ENCODE results near the gene ACTR3C.

ACTR3C gene

DNA sequence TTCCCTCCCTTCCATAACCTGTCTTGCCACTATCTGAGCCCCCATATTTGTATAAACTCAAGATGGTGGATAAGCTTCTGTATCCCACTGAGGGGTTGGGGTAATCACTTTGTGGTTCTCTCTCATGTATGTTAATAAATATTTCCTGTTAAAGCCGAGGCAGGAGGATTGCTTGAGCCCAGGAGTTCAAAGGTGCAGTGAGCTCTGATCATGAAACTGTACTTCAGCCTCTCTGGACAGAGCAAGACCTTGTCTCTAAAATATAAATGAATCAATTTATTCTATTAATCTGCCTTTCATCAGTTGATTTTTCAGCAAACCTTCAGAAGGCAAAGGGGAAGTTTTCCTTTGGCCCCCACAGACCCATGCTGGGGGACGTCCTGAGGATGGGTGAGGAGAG lies 19.9 kb upstream of the ACTR3C start:
- in situ Hi-C loops (cut with MboI; ENCODE audit: low pct_unique_long_range_greater_than_20kb, low sequenced_read_pairs, unreplicated experiment): no loop called here
- TF ChIP-seq, protein P1, sequence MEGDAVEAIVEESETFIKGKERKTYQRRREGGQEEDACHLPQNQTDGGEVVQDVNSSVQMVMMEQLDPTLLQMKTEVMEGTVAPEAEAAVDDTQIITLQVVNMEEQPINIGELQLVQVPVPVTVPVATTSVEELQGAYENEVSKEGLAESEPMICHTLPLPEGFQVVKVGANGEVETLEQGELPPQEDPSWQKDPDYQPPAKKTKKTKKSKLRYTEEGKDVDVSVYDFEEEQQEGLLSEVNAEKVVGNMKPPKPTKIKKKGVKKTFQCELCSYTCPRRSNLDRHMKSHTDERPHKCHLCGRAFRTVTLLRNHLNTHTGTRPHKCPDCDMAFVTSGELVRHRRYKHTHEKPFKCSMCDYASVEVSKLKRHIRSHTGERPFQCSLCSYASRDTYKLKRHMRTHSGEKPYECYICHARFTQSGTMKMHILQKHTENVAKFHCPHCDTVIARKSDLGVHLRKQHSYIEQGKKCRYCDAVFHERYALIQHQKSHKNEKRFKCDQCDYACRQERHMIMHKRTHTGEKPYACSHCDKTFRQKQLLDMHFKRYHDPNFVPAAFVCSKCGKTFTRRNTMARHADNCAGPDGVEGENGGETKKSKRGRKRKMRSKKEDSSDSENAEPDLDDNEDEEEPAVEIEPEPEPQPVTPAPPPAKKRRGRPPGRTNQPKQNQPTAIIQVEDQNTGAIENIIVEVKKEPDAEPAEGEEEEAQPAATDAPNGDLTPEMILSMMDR (IDR thresholded peaks at IDR 0.05; ENCODE audit: extremely low read depth, insufficient read depth, missing control alignments): no peak

DNA sequence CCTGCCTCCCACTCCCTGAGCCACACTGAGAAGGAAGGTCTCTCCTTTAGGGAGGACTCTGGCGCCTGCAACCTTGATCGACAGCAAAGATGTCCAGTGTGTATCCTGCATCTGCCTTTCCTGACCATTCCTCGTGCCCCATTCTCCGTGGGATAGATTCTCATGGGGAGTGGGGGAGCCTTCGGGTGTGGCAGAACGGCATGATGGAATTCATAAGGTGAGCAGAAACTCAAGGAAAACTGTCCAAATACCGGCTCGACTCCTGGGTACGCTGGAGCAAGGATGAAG lies 18.7 kb upstream of the ACTR3C start:
- no peak for DNase-seq (ENCODE audit: low spot score)
- in situ Hi-C loops (cut with MboI; ENCODE audit: low pct_unique_long_range_greater_than_20kb, low sequenced_read_pairs, unreplicated experiment): no loop called here
- TF ChIP-seq, protein P1 (IDR thresholded peaks at IDR 0.05; ENCODE audit: extremely low read depth, insufficient read depth, missing control alignments): no peak

More for the DNA sequence above, 19.9 kb upstream of the ACTR3C start:
- DNase-seq (ENCODE audit: low spot score): no peak

DNA sequence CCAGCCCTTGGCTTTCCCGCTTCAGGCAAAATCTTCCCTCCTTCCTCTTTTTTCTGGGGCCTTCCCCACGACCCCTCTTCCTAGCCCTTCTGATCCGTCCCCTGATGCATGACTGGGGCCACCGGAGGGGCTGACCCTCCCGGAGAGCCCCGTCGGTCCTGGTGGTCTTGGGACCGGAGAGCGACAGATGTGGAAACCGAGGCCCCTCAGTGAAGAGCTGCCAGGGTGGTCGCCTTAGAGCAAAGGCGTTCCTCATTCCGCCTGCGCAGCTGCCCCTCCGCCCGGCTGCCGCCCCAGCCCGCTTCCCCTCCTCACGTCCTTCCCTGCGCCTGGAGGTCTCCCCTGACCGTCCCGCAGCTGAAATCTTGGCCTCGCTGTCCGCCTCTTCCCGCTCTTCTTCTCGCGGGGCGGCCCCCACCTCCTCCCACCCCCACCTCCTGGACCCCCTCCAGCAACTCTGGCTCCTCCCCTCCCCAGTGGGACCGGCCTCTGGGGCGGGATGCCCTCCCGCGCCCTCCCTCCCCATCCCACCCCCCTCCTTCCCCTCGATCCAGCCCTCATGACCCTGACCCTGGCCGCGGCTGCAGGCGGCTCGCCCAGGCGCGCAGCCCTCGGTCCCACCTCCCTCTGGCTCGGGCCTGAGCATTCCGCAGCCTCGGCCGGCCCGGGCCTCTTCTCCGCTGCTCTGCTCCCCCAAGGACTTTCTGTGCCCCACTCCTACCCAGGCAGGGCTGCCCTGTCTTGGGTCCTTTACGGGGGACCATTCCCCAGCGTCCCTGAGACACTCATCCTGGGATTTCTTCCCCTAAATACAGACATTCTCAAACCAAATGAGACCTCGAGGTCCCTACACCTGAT lies 18.1 kb upstream of the ACTR3C start, which contains the start of gene RARRES2:
Gene RARRES2, minus strand, starts transcription at position 367 of the 858 bp plus-strand sequence. CDS start 1,020 bp downstream, outside the sequence.
- TF ChIP-seq, protein P1 (IDR thresholded peaks at IDR 0.05; ENCODE audit: extremely low read depth, insufficient read depth, missing control alignments): no peak

DNA sequence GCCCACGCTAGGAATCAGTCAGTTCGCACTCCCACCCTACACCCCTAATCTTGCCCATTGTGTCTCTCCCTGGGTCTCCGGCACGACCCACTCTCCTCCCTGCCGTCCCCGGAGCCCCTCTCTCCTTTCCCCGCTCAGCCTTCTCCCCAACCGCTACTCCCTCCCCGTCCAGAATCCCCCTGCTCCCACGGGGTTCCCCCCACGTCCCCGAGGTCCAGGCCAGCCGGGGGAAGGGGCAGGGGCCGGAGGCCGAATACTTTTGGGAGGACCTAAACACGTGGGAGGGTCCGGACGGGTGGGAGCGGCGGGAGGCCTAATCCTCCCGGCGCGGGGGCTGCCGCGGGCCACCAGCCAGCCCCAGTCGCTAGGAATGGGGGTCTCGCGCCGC lies 17.5 kb upstream of the ACTR3C start:
- no peak for DNase-seq (ENCODE audit: low spot score)
- TF ChIP-seq, protein P1 (IDR thresholded peaks at IDR 0.05; ENCODE audit: extremely low read depth, insufficient read depth, missing control alignments): no peak
- in situ Hi-C loops (cut with MboI; ENCODE audit: low pct_unique_long_range_greater_than_20kb, low sequenced_read_pairs, unreplicated experiment): no loop called here

More for the DNA sequence above, 18.1 kb upstream of the ACTR3C start, which contains the start of gene RARRES2:
- no peak for DNase-seq (ENCODE audit: low spot score)
- in situ Hi-C loops (cut with MboI; ENCODE audit: low pct_unique_long_range_greater_than_20kb, low sequenced_read_pairs, unreplicated experiment): no loop called here

DNA sequence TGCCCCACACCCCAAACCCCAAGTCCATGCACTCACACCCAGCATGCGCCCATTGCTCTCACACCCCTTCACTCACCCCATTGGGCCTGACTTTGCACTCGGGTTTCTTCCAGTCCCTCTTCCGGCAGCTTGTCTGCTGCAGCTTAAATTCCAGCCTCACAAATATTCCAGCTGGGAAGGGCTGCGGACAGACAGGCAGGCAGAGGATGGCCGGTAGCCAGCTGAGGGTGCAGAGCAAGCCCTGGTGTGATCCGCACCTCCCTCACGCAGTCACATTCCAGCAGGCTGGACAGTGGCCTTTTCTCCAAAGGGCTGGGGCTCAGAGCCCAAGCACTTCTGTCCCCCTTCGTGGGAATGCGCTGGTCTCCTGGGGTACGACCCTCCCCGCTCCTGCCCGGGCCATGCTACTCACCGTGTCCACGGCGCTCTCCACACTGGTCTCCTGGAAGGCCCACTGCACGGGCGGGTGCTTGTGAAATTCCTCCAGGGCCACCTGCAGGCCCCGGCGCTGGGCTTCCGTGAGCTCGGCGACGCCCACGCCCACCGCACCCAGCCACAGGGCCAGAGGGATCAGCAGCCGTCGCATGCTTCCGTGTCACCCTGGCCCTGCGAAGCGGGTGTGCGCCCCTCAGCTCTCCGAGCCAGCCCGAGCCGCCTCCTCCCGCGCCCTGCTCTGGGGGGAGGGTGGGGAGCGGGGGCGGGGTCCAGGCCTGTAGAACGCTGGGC lies 16.8 kb upstream of the ACTR3C start:
- TF ChIP-seq, protein P1 (IDR thresholded peaks at IDR 0.05; ENCODE audit: extremely low read depth, insufficient read depth, missing control alignments): no peak
- no peak for DNase-seq (ENCODE audit: low spot score)
- in situ Hi-C loops (cut with MboI; ENCODE audit: low pct_unique_long_range_greater_than_20kb, low sequenced_read_pairs, unreplicated experiment): no loop called here

DNA sequence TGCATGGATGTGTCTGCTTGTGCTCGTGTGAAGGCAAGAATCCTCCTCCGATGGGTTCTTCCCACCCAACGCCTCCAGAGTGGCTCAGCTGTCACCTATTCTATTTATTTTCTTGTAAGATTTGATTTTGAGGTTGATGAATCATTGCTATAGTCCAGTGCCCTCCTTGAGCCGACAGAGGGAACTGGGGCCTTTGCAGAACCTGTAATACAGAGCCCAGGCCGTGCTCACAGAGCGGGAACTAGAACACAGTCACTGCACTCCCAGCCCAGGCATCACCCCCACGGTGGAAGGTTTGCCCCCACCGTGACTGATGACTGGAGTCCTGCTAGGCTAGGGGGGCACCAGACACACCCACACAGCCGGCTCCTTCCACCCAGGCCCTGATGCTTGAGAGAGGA lies 16.1 kb upstream of the ACTR3C start:
- DNase-seq (ENCODE audit: low spot score): no peak
- in situ Hi-C loops (cut with MboI; ENCODE audit: low pct_unique_long_range_greater_than_20kb, low sequenced_read_pairs, unreplicated experiment): no loop called here
- TF ChIP-seq, protein P1 (IDR thresholded peaks at IDR 0.05; ENCODE audit: extremely low read depth, insufficient read depth, missing control alignments): no peak

Data from GM13977 (cell line).